DOHH2 (cell line): ENCODE data around the gene GAK.

ENCODE experiments used
- CTCF ChIP-seq: fragments of 200-600 bp; sonication (generic); IDR thresholded peaks from one replicate; pipeline ENCODE4 v1.5.1; 2014; ENCODE audit warnings: antibody characterized with exemption, mild to moderate bottlenecking, low read depth, low read length; ENCODE audit not compliant: poor library complexity, severe bottlenecking
- EZH2phosphoT487 ChIP-seq: fragments of 200-600 bp; sonication (generic); IDR thresholded peaks from 2 replicates; pipeline ENCODE4 v1.6.1; 2017; ENCODE audit warnings: borderline replicate concordance, mild to moderate bottlenecking, antibody characterized with exemption, low read length, moderate library complexity, mixed read lengths

- TF ChIP-seq CTCF, result no peak
- no peak for TF ChIP-seq EZH2phosphoT487
These were observed 110.5 kb downstream of the GAK start for GRCh38 chr4:821631-822030.
